IMR-90 (cell line): ENCODE data around the gene STK17A.

Source experiments
- BHLHE40 ChIP-seq: fragments of 150-350 bp; IDR thresholded peaks from 2 replicates; pipeline ENCODE4 v1.6.1; 2016; ENCODE audit warnings: mild to moderate bottlenecking, low read depth, low read length
- CEBPB ChIP-seq: IDR thresholded peaks from 2 replicates; pipeline ENCODE4 v1.6.1; 2012; ENCODE audit warnings: low read depth, low read length, improper control_type of control experiment
- CHD1 ChIP-seq: IDR thresholded peaks from 2 replicates; pipeline ENCODE4 v1.6.1; 2012; ENCODE audit warnings: low read depth, low read length, improper control_type of control experiment
- POLR2A ChIP-seq: IDR thresholded peaks from 2 replicates; pipeline ENCODE4 v1.6.1; 2012; ENCODE audit warnings: mild to moderate bottlenecking, low read depth, low read length
- RAD21 ChIP-seq: IDR thresholded peaks from 2 replicates; pipeline ENCODE4 v1.6.1; 2012; ENCODE audit warnings: low read length, improper control_type of control experiment
- RFX5 ChIP-seq: IDR thresholded peaks from 2 replicates; pipeline ENCODE4 v1.8.0; 2012; ENCODE audit warnings: low read depth, mild to moderate bottlenecking, low read length, moderate library complexity
- TF ChIP-seq, protein P1 (sequence below): conservative IDR thresholded peaks from 2 replicates; pipeline ENCODE4 v1.5.1; 2012; ENCODE audit warnings: mild to moderate bottlenecking, low read depth, low read length, improper control_type of control experiment
- TF ChIP-seq, protein P2 (sequence below): fragments of 150-350 bp; IDR thresholded peaks from 2 replicates; pipeline ENCODE4 v1.6.1; 2016; ENCODE audit warnings: low read depth, mild to moderate bottlenecking, low read length, moderate library complexity, borderline replicate concordance
- TF ChIP-seq, protein P3 (sequence below): fragments of 150-350 bp; IDR thresholded peaks from 2 replicates; pipeline ENCODE4 v1.6.1; 2017; ENCODE audit warnings: mild to moderate bottlenecking, antibody characterized with exemption, low read length, low read depth

DNA sequence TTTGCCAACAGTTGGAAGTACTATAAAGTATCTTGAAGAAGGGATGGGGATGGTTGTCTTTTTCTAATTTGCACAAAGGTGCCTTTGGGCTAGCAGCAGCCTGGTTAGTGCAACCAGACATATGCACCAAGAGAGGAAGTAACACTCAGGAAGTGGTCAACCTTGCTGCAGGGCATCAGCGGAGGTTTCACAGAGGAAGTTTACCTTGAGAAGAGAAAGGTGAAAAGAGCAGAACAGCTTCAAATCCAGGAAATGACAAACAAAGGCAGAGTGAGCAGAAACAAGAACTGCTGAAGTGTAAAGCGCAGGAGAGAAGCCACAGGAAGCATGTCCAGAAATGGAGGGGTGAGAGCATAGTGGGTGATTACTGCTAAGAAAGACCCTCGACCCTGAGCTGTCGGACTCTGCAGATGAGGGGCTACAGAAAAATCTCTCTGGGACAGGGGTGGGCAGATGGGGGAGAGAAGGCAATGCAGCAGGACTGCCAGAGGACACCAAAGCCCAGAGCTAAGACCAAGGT, 66.9 kb downstream of the STK17A start:
- TF ChIP-seq, protein P1, sequence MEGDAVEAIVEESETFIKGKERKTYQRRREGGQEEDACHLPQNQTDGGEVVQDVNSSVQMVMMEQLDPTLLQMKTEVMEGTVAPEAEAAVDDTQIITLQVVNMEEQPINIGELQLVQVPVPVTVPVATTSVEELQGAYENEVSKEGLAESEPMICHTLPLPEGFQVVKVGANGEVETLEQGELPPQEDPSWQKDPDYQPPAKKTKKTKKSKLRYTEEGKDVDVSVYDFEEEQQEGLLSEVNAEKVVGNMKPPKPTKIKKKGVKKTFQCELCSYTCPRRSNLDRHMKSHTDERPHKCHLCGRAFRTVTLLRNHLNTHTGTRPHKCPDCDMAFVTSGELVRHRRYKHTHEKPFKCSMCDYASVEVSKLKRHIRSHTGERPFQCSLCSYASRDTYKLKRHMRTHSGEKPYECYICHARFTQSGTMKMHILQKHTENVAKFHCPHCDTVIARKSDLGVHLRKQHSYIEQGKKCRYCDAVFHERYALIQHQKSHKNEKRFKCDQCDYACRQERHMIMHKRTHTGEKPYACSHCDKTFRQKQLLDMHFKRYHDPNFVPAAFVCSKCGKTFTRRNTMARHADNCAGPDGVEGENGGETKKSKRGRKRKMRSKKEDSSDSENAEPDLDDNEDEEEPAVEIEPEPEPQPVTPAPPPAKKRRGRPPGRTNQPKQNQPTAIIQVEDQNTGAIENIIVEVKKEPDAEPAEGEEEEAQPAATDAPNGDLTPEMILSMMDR, result no peak
- TF ChIP-seq, protein P2, sequence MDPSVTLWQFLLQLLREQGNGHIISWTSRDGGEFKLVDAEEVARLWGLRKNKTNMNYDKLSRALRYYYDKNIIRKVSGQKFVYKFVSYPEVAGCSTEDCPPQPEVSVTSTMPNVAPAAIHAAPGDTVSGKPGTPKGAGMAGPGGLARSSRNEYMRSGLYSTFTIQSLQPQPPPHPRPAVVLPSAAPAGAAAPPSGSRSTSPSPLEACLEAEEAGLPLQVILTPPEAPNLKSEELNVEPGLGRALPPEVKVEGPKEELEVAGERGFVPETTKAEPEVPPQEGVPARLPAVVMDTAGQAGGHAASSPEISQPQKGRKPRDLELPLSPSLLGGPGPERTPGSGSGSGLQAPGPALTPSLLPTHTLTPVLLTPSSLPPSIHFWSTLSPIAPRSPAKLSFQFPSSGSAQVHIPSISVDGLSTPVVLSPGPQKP, result no peak
- TF ChIP-seq RFX5 (no peak), POLR2A (no peak), CHD1 (no peak), RAD21 (no peak), BHLHE40 (no peak), CEBPB (no peak)
- TF ChIP-seq, protein P3, sequence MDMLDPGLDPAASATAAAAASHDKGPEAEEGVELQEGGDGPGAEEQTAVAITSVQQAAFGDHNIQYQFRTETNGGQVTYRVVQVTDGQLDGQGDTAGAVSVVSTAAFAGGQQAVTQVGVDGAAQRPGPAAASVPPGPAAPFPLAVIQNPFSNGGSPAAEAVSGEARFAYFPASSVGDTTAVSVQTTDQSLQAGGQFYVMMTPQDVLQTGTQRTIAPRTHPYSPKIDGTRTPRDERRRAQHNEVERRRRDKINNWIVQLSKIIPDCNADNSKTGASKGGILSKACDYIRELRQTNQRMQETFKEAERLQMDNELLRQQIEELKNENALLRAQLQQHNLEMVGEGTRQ, result no peak
